Testis (tissue), 3 donors: Measurements from ENCODE around the gene TFF2. TPM values are rescaled to one million over a fixed set of nuclear protein-coding genes. Genes with fewer than 3 reads are reported as not detected.

Source experiments
- DNase-seq: peaks from one replicate; pipeline ENCODE4 v3.0.0-alpha.2; 2019
- H3K27ac ChIP-seq, 2 donors: fragments of 200-600 bp; sonication (generic); one replicate each; pipeline ENCODE4 v1.5.1; 2019
- H3K27me3 ChIP-seq: fragments of 200-600 bp; sonication (generic); one replicate; pipeline ENCODE4 v1.5.1; 2019
- H3K36me3 ChIP-seq: fragments of 200-600 bp; sonication (generic); one replicate; pipeline ENCODE4 v1.5.1; 2017; ENCODE audit warnings: low read depth; ENCODE audit errors: missing control alignments
- H3K4me1 ChIP-seq: fragments of 200-600 bp; sonication (generic); one replicate; pipeline ENCODE4 v1.5.1; 2019
- H3K4me3 ChIP-seq, 2 donors: fragments of 200-600 bp; sonication (generic); one replicate each; pipeline ENCODE4 v1.5.1; 2017 to 2019
- H3K9me3 ChIP-seq: fragments of 200-600 bp; sonication (generic); one replicate; pipeline ENCODE4 v1.5.1; 2017
- POLR2A ChIP-seq: fragments of 450-650 bp; IDR thresholded peaks from one replicate; pipeline ENCODE4 v1.6.1; 2017; ENCODE audit warnings: antibody characterized with exemption, mild to moderate bottlenecking, moderate library complexity
- whole genome bisulfite sequencing, 2 donors: methylation state at CpG; one replicate each; pipeline ENCODE4 v1.1.5; 2018; 5-methylcytosine and 5-hydroxymethylcytosine counted together
- intact Hi-C: fragments of 100-400 bp; cut with DNase I; formaldehyde crosslinking; loops from one replicate; pipeline ENCODE4 v1.15.1; 2023; ENCODE audit warnings: low total_unique reads
- polyA plus RNA-seq: library from polyadenylated mRNA; stranded (reverse); fragments of 350-450 nt; fragmentation: Illumina TruSeq; extraction: RNeasy Lipid Tissue Mini Kit (QIAGEN cat#74804); gene quantifications from one replicate; pipeline ENCODE4 v1.2.3, GENCODE V29; 2014; ENCODE audit warnings: low read depth, low replicate concordance; ENCODE audit not compliant: insufficient read depth
- total RNA-seq, 2 donors: library from RNA; depleted of rRNA; stranded (reverse); fragments of >200 nt; gene quantifications; one replicate each; pipeline ENCODE4 v1.2.3, GENCODE V29; 2016
- TF ChIP-seq, protein P1 (sequence below), 3 experiments: fragments of 450-650 bp in 2 of 3; fragments of 200-600 bp in 1 of 3; sonication (generic) in 1 of 3; IDR thresholded peaks; one replicate each; pipeline ENCODE4 v1.5.1; 2016 to 2019; ENCODE audit warnings: antibody characterized with exemption in 3 of 3, mild to moderate bottlenecking in 2 of 3, moderate library complexity in 1 of 3

TFF2 gene
- total and polyA plus RNA-seq, 3 donors from 2014 or later = not detected

DNA sequence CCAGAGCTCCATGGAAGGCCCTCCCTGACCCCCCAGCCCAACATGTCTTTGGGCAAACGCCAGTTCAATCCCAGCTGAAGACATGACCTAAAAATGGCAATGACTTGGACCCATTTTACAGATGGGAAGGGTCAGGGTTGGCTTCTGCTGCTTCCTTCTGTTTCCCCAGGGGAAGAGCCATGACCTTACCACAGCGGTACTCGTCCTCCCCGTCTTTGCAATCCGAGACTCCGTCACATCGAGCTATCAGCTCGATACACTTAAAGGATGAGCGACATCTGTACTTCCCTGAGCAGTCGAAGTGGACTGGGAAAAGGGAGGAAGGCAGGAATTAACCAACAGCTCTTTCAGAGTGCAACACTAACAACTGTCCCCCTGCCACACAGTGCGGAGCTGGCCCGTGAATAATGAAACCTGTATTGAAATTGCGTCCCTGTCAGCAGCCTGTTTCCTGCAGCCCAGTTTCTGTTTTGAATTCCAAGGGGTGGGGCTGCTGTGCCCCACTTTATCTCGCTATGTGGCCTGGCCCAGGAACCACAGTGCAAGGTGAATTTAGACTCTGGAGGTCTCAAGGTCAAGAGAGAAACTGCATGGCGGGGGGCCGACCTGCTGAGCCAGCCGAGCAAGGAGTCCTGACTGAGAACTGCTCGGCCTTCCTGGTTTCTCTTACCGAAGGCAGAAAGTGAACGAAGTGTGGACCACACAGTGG lies 38.1 kb upstream of the TFF2 start:
- no peak for DNase-seq
- intact Hi-C loops = no loop called here
- Histone ChIP-seq H3K36me3 (no peaks in the 10 kb centered on the region), H3K27ac (no peak overlapping the region), H3K9me3 (no peaks in the 10 kb centered on the region), H3K4me3 (no peak overlapping the region), H3K4me1 (no peaks in the 10 kb centered on the region), H3K27me3 (no peaks in the 10 kb centered on the region)
- 61 to 69% methylated on average over 20 of the region's 20 CpGs for WGBS, 2 donors
- TF ChIP-seq POLR2A = no peak
- TF ChIP-seq, protein P1, sequence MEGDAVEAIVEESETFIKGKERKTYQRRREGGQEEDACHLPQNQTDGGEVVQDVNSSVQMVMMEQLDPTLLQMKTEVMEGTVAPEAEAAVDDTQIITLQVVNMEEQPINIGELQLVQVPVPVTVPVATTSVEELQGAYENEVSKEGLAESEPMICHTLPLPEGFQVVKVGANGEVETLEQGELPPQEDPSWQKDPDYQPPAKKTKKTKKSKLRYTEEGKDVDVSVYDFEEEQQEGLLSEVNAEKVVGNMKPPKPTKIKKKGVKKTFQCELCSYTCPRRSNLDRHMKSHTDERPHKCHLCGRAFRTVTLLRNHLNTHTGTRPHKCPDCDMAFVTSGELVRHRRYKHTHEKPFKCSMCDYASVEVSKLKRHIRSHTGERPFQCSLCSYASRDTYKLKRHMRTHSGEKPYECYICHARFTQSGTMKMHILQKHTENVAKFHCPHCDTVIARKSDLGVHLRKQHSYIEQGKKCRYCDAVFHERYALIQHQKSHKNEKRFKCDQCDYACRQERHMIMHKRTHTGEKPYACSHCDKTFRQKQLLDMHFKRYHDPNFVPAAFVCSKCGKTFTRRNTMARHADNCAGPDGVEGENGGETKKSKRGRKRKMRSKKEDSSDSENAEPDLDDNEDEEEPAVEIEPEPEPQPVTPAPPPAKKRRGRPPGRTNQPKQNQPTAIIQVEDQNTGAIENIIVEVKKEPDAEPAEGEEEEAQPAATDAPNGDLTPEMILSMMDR (IDR thresholded peaks at IDR 0.05) = no peak

DNA sequence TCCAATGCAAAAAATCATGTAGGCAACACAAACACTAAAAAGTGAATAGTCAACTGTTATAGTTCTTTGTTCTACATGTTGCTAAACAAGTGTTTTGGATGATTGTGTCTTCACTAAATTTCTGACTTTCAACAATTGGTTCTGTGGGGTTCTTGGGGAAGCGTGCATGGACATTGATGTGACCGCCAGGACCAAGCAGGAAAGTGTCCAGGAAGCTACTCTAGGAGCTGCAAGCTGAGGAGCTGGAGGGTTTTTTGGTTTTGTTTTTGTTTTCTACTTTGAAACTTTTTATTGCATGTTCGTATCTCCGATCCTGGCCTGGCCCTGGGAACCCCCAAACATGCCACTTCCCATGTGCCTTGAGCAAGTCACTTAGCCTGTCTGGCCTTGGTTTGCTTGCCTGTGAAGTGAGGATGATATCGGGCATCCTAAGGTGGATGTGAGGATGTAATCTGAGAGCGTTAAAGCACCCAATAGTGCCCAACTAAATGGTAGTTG lies 37.1 kb upstream of the TFF2 start:
- TF ChIP-seq, protein P1 (IDR thresholded peaks at IDR 0.05) = no peak
- TF ChIP-seq POLR2A = no peak
- no peaks in the 10 kb centered on the region for H3K27me3 ChIP-seq
- H3K27ac ChIP-seq = no peak overlapping the region
- 83 to 96% methylated on average over 6 of the region's 6 CpGs for WGBS, 2 donors
- no peak for DNase-seq
- no peaks in the 10 kb centered on the region for H3K36me3 ChIP-seq
- no peaks in the 10 kb centered on the region for H3K4me1 ChIP-seq
- intact Hi-C loops = no loop called here
- no peak overlapping the region for H3K4me3 ChIP-seq
- H3K9me3 ChIP-seq = no peaks in the 10 kb centered on the region

DNA sequence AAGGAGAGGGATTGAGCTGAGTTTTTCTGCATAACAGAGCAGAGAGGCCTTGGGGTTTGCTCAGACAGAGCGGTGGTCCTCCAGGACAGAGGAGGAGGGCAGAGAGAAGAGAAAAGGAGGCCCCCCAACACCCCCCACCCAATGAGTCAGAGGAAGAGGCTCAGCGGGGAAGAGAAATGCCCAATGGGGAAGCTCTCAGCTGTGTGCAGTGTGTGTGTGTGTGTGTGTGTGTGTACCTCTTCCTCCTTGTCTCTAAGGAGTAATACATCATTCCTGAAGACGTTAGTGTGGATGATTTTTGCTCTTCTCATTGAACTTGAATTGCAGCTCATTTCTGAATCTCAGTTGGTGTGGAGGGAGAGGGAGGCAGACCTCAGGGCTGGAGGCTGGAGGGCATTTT lies 36.4 kb upstream of the TFF2 start:
- intact Hi-C loops = no loop called here
- H3K4me3 ChIP-seq = no peak overlapping the region
- no peaks in the 10 kb centered on the region for H3K27me3 ChIP-seq
- TF ChIP-seq POLR2A = no peak
- TF ChIP-seq, protein P1 (IDR thresholded peaks at IDR 0.05) = no peak
- no peaks in the 10 kb centered on the region for H3K9me3 ChIP-seq
- H3K36me3 ChIP-seq = no peaks in the 10 kb centered on the region
- no peak overlapping the region for H3K27ac ChIP-seq
- DNase-seq = no peak
- H3K4me1 ChIP-seq = no peaks in the 10 kb centered on the region
- 55 to 71% methylated on average over 3 of the region's 3 CpGs for WGBS, 2 donors

DNA sequence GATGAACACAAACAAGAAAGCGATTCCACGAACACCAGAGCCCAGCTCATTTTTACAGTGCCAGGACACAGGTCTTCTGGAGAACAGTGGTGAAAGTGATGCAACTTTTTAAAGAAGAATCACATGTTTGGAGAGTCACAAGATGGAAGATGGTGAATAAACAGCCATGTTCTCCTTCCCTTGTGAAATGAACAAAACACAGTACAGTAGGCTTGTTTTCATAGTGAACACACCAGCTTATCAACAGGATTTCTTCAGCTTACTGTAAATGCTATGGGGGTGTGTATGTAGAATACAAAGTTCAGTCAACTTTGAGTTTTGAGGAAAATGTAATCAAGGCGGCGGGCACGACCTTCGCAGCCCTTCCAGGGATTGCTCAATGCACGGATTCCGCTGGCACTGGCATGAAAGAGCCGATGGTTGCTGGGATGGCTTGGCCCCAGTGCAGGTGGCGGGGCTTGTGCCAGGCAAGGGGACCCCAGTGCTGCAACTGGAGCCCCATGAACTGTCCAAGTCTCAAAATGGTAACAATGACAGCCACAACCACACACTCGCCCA lies 35.3 kb upstream of the TFF2 start:
- no peaks in the 10 kb centered on the region for H3K36me3 ChIP-seq
- 89 to 96% methylated on average over 11 of the region's 11 CpGs for WGBS, 2 donors
- no peaks in the 10 kb centered on the region for H3K27me3 ChIP-seq
- intact Hi-C loops = no loop called here
- no peak overlapping the region for H3K4me3 ChIP-seq
- TF ChIP-seq, protein P1 (IDR thresholded peaks at IDR 0.05) = no peak
- no peak for TF ChIP-seq POLR2A
- H3K4me1 ChIP-seq = no peaks in the 10 kb centered on the region
- no peaks in the 10 kb centered on the region for H3K9me3 ChIP-seq
- DNase-seq = no peak
- no peak overlapping the region for H3K27ac ChIP-seq
